ENCODE results near the gene ERICH3.

ERICH3 gene

GRCh38 chr1:74587888-74588287 is 85.7 kb downstream of the ERICH3 start:
- DNase-seq (ENCODE audit: low spot score), result no peak

- DNase-seq (ENCODE audit: low spot score), result no peak
Measured at GRCh38 chr1:74586253-74586897, 87.2 kb downstream of the ERICH3 start.

GRCh38 chr1:74584185-74584584 is 89.4 kb downstream of the ERICH3 start:
- no peak for DNase-seq (ENCODE audit: low spot score)

- DNase-seq (ENCODE audit: low spot score), result no peak
Measured at GRCh38 chr1:74583397-74583796, 90.2 kb downstream of the ERICH3 start.

- no peak for DNase-seq (ENCODE audit: low spot score)
Measured at GRCh38 chr1:74579425-74579824, 94.2 kb downstream of the ERICH3 start.

- DNase-seq (ENCODE audit: low spot score), result no peak
Measured at GRCh38 chr1:74578101-74578500, 95.5 kb downstream of the ERICH3 start.

- no peak for DNase-seq (ENCODE audit: low spot score)
Measured at GRCh38 chr1:74571891-74572290, 101.7 kb downstream of the ERICH3 start.

- no peak for DNase-seq (ENCODE audit: low spot score)
Measured at GRCh38 chr1:74571493-74571800, 102.1 kb downstream of the ERICH3 start.

GRCh38 chr1:74570797-74571492 is 102.6 kb downstream of the ERICH3 start:
- DNase-seq (ENCODE audit: low spot score), result no peak

GRCh38 chr1:74549932-74550331 is 123.7 kb downstream of the ERICH3 start:
- no peak for DNase-seq (ENCODE audit: low spot score)

GRCh38 chr1:74548961-74549750 is 124.4 kb downstream of the ERICH3 start:
- no peak for DNase-seq (ENCODE audit: low spot score)

- no peak for DNase-seq (ENCODE audit: low spot score)
Measured at GRCh38 chr1:74545821-74546220, 127.8 kb downstream of the ERICH3 start.

GRCh38 chr1:74534241-74534640 is 139.4 kb downstream of the ERICH3 start:
- DNase-seq (ENCODE audit: low spot score), result no peak

GRCh38 chr1:74531796-74532195 is 141.8 kb downstream of the ERICH3 start:
- no peak for DNase-seq (ENCODE audit: low spot score)

- DNase-seq (ENCODE audit: low spot score), result no peak
Measured at GRCh38 chr1:74530892-74531291, 142.7 kb downstream of the ERICH3 start.

GRCh38 chr1:74528123-74528522 is 145.5 kb downstream of the ERICH3 start:
- no peak for DNase-seq (ENCODE audit: low spot score)

GRCh38 chr1:74526708-74527107 is 146.9 kb downstream of the ERICH3 start:
- no peak for DNase-seq (ENCODE audit: low spot score)

GRCh38 chr1:74523873-74524480 is 149.6 kb downstream of the ERICH3 start:
- DNase-seq (ENCODE audit: low spot score), result no peak

- no peak for DNase-seq (ENCODE audit: low spot score)
Measured at GRCh38 chr1:74522148-74522547, 151.4 kb downstream of the ERICH3 start.
